GM12801 (cell line): ENCODE data around the gene CHRNG.

Experiments used
- CTCF ChIP-seq: IDR thresholded peaks from one replicate; pipeline ENCODE4 v1.5.1; 2011; ENCODE audit warnings: control low read depth; ENCODE audit not compliant: insufficient read length; ENCODE audit errors: extremely low read depth

The CHRNG gene

GRCh38 chr2:232520489-232520888, 19.0 kb upstream of the CHRNG start:
- no peak for TF ChIP-seq CTCF

- TF ChIP-seq CTCF: no peak
Observed at GRCh38 chr2:232521098-232521497, 18.4 kb upstream of the CHRNG start.

GRCh38 chr2:232521959-232522622, 17.4 kb upstream of the CHRNG start:
- no peak for TF ChIP-seq CTCF

GRCh38 chr2:232522623-232523401, 16.7 kb upstream of the CHRNG start:
- TF ChIP-seq CTCF: no peak

- no peak for TF ChIP-seq CTCF
Observed at GRCh38 chr2:232523402-232523681, 16.1 kb upstream of the CHRNG start.

GRCh38 chr2:232523682-232524597, 15.6 kb upstream of the CHRNG start:
- TF ChIP-seq CTCF: no peak

GRCh38 chr2:232524771-232525170, 14.7 kb upstream of the CHRNG start:
- TF ChIP-seq CTCF: no peak
